Measurements from ENCODE around the gene DOK3.

Gene DOK3, protein sequence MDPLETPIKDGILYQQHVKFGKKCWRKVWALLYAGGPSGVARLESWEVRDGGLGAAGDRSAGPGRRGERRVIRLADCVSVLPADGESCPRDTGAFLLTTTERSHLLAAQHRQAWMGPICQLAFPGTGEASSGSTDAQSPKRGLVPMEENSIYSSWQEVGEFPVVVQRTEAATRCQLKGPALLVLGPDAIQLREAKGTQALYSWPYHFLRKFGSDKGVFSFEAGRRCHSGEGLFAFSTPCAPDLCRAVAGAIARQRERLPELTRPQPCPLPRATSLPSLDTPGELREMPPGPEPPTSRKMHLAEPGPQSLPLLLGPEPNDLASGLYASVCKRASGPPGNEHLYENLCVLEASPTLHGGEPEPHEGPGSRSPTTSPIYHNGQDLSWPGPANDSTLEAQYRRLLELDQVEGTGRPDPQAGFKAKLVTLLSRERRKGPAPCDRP

DNA sequence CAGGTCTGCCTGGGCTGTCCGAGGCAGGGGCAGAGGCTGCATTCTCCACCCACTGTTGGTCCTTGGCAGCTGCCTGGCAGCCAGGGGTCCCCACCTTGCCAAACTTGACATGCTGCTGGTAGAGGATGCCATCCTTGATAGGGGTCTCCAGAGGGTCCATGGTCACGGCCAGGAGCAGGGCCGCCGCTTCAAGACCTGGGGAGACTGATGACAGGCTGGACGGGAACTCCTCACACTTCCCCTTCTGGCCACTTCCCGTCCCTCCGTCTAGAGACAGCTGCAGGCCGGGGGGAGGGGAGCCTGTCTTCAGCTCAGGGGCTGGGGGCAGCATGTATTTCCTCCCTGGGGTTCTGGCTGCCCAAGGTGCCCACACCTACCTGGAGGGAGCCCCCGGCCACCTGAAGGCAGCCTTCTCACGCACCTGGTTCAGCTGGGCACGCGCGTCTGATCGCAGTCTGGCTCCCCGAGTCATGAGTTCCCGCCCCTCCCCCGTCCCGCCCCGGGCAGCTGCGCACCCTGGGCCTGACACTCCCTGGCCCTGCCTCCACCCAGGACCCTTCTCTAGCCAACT lies at the start of gene DOK3:
Gene DOK3 (minus strand): TSS at position 446 of the 571 bp plus-strand sequence. CDS start 286 bp downstream, at position 160.
- DNase-seq (ENCODE audit: low spot score), result peak; percentile 43

DNA sequence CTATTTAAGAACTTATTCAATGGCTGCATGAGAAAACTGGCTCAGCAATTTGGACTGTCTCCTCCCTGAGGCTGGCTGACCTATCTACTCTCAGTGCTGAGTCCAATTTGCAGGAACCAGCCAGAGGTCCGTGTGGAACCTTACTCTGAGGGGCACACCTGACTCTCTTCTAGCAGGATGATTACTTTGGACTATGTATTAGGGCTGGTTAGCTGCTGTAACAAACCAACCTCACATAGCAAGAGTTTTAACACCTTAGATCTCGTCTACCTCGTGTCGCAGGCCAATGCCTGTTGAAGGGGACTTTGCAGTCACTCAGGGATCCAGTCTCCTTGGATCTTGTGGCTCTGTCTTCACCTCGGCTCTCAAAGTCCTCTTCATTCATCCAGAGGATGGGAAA lies 48.2 kb upstream of the DOK3 start:
- DNase-seq (ENCODE audit: low spot score), result no peak

DNA sequence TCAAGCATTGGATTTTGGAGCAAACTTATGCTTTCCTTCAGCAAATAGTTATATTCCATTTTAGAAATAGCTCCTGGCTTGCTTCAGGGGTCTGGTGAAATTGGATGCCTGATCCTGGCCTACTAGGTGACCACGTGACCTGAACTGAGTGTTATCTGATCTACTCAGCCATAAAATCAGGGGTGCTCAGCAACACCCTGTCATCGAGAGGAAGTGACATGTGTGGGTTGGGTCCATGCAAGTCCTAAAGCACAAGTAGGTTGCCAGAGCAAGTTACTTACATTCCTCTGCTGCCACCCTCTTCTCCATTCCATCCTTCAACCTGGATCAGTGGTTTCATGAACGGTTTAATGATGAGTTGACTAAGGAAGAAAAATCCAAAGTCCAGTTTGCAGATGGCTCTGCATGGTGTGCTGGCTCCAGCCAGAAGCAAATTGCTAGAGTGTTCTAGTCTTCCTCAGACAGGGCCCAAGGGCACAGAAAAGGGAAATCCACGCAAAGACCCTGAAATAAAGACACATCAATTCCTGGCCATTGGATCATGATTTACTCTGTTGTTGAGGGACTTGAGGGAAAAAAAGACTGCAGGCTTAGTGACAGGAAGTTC lies 47.5 kb upstream of the DOK3 start:
- no peak for DNase-seq (ENCODE audit: low spot score)

DNA sequence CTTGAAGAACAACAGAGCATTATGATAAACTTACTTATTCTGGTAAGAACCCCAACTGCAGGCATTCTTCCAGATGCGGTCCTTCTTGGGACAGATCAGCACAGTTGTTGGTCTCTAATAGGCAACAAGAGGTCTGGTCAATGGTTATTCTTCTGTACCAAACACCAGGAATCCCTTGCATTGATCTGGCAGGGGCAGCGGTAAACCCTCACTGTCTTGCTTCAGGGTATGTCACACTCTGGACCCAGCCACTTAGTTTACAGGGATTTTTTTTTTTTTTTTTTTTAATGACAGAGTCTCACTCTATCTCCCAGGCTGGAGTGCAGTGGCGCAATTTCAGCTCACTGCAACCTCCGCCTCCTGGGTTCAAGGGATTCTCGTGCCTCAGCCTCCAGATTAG lies 46.0 kb upstream of the DOK3 start:
- DNase-seq (ENCODE audit: low spot score), result no peak

DNA sequence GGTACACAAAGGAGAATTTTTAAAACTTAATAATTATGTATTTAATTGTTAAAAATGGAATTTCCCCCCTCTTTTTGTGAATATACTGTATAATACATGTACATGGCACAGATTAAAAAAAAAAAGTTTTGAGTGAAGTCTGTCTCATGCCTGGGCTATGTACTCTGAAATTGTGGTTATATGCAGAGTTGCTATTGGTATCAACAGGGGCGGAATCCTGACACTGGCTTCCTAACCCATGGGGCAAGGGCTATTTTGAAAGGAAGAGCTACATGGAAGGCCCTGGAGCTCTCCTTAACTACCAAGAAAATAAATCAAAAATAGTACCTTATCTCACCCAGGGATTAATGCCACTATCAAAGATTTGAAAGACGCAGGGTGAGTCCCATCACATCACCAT lies 45.6 kb upstream of the DOK3 start:
- DNase-seq (ENCODE audit: low spot score), result no peak

DNA sequence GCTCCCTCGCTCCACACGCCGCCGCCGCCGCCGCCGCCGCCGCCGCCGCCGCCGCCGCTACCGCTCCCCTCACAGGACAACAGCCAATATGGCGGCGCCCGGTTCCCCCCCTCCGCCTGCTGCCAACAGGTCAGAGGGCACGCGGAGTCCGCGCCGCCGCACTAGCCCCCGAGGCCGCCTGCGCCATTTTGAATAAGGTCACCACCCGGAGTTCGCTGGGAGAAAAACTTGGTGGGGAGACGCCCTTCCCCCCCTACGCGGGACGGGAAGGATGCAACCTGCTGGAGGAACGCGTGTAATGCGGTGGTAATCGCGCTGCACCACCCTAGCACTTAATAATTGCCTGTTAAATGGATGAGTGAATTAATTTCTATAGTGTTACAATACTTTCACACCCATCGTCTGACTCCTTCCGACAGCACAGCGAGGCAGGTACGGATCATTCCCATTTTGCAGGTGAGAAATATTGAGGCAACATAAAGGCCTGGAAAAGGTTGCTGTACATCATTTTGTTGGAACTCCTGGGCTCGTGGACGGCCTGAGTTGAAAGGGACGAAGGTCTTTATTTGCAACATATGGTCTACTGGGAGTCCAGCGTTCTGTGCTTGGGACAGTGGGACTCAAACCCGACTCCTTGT lies 45.0 kb upstream of the DOK3 start, which contains the start of gene FAM193B:
Gene FAM193B (minus strand): TSS at position 90 of the 638 bp plus-strand sequence. CDS start 105 bp downstream, outside the sequence.
- DNase-seq (ENCODE audit: low spot score), result peak; percentile 93

DNA sequence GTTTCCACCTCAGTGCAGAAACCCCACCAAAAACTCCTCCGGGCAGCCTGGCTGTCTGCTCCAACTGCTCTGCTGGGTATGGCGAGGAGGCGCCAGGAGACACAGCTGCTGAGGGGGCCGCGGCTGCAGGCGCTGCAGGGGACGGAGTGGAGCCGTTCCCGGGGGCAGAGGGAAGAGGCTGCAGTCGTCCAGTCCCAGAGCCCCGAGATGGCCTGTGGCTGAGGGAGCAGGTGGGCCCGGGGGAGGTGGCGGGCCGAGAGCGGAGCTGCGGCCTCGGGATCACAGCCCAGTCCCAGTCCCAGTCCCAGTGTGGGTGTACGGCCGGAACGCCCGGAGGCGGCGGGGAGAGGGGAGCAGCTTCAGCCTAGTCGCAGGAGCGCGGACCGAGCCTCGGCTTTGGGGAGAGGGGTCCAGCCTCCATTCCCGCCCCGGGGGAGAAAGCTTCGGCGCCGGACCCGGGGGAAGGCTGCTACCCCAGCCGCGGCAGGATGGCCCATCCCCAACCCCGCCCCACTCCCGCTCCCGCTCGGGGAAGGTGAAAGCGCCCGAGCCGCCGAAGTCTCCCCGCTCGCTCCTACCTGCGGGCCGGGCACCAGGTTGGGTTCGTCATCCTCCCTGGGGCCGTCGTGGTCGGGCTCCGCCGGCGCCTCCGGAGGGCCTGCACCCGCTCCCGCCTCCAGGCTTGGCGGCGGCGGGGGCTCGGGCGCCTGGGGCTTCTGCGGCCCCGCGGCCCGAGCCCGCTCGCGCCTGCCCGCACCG lies 44.2 kb upstream of the DOK3 start:
- DNase-seq (ENCODE audit: low spot score), result peak; percentile 34

DNA sequence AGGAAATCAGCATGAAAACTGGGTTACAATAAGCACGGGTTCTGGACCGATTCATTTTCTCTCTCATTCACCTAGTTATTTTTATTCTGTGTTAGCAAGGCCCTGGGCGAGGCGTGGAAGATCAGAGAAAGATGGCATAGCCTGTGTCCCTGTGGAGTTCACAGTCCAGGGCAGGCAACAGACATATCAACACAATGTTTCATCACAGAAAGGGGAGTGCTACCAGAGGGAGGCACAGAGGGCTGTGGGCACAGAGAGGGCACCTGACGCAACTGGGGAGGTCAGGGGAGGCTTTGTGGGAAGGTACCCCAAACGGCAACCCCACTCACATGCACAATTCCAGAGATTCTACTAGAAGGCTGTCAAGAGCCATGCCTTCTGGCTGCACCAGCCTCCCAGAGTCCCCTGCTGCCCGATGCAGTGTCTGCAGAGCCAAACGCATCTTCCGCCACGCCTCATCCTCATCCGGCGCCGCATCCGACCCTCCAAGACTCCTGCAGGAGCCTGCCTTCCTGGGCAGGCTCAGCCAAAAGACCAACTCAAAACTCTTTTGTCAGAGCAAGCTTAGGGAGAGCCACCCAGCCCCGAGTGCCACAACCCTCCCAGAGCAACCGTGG lies 43.3 kb upstream of the DOK3 start:
- DNase-seq (ENCODE audit: low spot score), result no peak

DNA sequence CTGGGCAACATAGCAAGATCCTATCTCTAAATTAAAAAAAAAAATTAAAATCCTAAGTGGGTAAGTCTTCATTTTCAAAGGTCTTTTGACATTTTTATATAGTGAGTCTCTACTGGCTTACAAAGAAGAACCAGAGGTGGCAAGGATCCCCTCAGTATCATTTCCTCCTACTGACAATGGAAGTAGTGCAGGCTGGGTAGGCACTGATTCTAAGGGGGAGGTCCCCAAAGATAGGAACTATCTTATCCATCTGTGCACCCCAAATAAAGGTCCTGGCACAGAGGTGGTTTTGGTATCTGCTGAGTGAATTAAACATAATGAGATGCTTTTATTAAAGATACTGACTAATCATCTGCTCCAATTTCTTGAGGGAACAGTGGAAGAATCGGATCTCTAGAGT lies 40.5 kb upstream of the DOK3 start:
- no peak for DNase-seq (ENCODE audit: low spot score)

DNA sequence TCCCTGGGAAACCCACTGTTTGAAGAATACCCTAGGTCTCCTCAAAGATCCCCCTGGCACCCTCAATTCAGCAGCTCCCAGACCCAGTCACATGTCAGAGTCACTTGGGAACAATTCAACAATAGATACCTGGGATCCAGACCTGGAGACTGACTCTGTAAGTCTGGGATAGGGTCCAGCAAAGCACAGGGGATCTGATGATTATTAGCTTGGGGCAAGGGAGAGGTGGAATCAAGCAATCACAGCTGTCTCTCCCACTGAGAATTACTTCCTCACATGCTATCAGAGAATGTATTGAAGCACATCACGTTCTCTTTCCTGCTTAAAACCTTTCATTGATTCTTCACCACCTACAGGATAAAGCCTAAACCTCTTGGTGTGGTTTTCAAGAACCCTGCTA lies 38.9 kb upstream of the DOK3 start:
- no peak for DNase-seq (ENCODE audit: low spot score)

DNA sequence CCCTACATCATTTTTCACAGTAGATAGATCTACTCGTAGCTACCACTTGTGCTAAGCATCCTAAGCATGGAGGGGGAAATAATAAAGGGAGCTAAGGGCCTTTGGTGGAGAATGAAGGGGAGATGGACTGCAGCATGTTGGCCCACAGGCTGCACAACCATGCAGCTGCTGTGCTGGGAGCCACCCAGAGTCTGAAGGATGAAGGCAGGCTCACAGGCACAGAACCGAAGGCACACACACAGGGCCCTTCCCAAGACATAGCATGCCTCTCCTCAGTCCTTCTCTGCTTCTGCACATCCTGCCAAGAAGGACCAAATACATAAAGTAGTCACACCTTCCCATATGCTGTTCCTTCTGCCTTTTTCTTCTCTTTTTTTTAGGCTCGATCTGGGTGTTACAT lies 38.1 kb upstream of the DOK3 start:
- no peak for DNase-seq (ENCODE audit: low spot score)

DNA sequence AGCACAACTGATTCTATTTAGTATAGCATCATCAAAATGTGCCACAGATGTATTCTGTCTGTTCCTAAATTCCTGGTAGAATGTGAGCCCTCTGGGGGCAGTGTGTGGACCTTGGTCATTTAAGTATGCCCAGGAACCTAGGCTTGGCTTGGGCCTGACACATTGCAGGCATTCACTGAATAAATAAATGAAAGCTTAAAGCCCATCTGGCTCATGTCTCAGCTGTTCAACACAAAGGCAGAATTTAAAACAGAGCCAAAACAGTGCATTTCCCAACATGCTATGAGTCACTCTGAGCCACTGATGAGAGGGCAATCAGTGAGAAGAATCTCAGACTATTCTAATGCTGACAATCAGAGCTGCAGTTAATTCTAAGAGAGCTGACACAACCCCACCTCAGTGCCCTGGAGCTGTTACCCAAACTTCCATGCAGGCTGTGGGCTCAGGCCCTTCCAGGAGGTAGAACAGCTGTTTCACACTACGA lies 36.7 kb upstream of the DOK3 start:
- DNase-seq (ENCODE audit: low spot score), result peak; percentile 80

DNA sequence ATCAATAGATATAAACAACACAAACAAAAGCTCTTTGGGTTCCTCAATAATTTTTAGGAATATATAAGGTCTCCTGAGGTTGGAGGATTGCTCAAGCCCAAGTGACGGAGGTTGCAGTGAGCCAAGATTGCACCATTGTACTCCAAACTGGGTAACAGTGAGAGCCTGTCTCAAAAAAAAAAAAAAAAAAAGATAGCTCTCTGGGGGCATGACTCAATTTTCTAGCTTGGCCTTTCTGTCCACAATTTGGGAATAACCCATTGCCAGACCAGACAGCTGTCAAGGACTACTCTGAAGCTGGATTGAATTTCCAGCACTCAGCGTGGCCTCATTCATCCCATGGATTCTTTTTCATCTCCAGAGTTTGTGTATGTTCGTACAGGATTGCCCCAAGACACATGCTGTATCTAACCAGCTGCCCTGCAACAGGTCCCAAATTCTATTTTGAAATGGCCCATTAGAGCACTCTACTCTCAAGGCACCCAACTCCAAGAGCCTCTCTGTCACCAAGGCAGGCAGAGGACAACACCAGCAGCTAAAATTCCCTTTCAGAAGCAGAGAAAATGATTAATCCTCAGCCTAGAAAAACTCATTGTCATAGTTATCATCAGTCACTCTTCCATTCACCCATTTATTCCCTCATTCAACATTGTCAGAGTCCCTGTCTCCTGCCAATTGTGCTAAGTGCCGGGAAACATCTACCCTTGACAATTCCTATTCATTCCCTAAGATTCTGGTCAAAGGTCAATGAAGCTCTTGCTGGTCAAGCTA lies 36.0 kb upstream of the DOK3 start:
- DNase-seq (ENCODE audit: low spot score), result no peak

DNA sequence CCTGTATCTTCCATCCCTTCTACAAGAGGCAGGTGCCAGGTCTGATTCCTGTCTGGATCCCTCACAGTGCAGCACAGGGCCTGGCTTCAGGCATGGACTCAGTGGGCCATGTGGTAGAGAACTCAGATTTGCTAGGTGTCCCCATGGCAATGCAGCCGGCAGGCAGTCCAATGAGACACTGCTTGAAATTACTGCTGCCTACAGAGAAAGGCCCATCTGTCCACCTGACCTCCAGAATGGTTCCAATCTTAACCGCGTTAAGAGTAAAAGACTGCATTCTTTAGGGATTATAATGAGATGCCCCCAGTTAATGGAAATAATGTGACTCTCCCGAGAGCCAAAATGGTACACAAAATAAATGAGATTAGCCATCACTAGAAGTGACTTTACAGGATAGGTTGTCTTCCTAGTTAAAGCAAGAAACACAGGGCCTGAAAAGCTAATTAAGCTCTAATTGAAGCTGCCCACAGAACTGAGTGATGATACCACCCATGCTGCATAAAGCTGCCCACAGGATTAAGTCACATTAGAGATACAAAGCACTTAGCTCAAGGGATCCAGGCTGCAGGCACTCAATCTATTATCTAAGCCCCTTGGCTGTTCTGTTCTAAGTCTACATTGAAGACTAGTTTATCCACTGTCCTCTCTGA lies 33.3 kb upstream of the DOK3 start:
- DNase-seq (ENCODE audit: low spot score), result no peak

DNA sequence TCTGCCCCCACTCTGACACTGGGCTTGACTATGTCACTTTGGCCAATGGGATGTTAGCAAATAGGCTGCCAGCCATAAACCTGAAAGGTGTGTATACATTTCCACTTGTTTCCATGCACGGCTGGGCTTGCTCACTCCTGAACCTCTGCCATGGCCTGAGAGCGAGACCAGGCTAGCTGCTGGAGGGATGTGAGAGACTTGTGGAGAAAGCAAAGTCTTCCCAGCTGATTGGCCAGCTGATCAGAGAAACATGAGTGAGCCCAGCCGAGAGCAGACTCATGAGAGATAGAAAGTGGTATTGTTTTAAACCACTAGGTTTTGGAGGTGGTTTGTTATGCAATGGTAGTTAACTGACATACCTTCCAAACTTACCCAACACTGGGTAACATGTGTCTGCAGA lies 30.8 kb upstream of the DOK3 start:
- no peak for DNase-seq (ENCODE audit: low spot score)

DNA sequence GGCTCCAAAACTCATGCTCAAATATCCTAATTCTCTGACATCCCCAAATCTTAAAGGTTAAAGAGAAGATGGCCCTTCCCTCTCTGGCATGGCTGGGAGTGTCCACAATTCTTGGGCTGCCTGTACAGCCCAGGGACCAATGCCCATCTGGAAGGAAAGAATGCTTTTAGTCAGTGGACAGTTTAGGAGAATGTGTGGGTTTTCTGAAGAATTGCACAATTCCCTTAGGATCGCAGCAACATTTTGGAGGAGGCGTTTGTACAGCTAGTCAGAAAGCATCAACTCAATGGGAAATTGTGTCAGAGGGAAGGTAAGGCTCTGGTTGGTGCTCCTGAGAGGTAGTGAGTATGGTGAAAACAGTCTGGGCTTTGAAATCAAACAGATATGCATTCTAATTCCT lies 29.8 kb upstream of the DOK3 start:
- DNase-seq (ENCODE audit: low spot score), result no peak

DNA sequence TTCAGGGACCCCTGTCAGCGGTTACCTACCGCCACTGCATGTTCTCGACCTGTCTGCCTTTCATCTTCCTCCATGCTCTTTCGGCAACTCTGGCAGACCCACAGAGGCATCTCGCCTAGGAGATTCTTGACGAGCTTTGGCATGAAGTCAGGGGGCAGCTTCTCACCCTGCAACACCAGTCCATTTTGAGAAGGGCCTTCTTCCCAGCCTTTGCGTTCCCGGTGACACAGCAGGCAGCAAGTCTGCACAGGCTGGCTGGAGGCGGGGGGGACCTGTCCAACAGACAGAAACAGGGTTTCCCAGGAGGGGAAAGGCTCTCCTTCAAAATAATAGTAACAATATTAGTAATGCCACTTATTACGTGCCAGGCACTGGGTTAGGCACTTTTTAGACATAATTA lies 29.2 kb upstream of the DOK3 start:
- no peak for DNase-seq (ENCODE audit: low spot score)

DNA sequence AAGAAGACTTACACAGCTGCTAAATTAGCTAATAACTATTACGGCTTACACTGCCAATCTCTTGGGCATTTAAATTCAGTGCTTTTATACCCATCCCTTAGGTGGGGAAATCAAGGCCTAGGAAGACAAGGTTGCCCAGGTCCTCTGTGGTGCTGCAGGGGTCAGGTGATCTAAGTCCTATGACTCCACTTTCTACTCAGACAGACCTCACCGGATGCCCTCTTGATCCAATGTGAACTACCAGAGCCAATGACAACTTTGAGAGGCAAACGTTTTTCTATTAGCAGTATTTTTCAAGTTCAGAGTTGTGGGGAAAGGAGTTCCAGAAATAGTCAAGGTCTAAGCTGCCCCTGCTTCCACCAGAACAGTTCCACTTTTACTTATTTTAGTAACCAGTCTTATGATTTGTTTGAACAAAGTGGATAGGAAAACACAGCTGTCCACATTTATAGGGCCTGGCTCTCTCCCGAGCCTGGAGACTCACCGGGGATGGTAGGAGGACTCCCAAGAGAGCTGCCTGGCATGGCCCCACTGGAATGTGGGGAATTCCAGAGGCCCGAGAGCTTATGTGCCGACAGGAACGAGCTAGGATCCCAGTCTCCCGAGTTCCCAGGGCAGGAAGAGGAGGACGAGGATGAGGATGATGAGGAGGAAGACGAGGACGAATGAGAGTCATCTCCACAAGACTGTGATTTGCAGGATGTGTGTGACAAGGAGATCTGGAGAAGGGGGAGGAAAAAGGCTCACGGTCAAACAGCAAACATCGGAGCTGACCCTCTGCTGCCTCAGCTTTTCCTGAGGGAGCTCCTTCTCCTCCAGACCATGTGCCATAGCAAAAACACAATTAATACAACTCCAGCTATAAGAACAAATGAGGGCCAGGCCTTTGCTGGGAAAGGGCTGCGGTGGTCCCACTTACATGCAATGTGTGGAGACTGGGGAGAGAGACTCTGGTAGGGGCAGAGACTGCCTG lies 28.0 kb upstream of the DOK3 start:
- DNase-seq (ENCODE audit: low spot score), result no peak

DNA sequence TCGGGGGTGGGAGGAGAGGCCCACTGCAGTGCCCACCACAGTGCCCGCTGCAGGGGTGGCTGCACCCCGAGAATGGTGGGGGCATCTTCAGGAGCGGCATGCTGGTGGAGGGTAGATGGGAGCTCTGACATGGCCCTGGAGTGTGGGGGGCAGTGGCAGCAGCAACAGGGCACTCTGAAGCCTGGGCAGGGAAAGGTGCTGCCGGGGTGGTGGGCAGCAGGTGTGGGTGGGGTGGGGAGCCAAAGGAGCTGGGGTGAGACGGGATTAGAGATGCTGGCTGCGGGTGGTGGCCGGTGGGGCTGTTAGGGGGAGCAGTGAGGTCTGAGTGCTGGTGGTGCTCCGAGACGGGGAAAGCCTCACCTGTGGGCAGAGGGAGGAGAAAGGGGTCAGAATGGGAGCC lies 26.8 kb upstream of the DOK3 start:
- no peak for DNase-seq (ENCODE audit: low spot score)

Measured in Ammon's horn (tissue), 1 donor.